GM23248 (cell line): ENCODE measurements around the gene DUSP7.

Experiments
- EZH2 ChIP-seq: fragments of 200-600 bp; sonication (generic); IDR thresholded peaks from 2 replicates; pipeline ENCODE4 v1.6.1; 2018; ENCODE audit warnings: antibody characterized with exemption, mild to moderate bottlenecking; ENCODE audit not compliant: insufficient read depth, poor library complexity, severe bottlenecking
- EZH2phosphoT487 ChIP-seq: fragments of 200-600 bp; sonication (generic); IDR thresholded peaks from 2 replicates; pipeline ENCODE4 v1.6.1; 2018; ENCODE audit warnings: antibody characterized with exemption, moderate library complexity, mild to moderate bottlenecking, low read depth; ENCODE audit not compliant: insufficient read depth

DNA sequence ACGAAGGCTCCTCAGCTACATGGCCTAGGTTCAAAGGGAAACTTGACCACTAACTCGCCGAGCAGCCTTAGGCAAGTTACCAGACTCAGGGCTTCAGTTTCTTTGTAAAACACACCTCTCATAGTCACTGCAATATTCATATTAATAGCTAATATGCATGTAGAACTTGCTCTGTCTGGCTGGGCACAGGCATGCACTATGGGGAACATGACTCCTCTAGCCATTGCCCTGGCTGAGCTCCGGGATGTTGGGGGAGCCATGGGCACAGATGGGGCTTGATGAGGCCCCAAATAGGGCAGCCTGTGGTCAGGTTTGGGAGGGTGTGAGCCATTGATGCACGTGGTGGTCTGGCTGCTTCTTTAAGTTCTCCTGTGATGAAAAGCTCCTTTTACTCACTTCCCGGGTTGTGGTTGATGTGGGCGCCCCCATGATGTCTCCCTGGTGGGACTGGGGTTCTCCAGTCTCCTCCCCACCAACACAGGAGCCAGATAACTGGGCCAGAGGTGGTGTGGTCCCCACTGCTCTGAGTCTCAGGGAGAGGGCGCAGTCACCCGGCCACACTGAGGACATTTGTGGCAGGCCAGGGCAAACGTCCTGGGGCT, 29.4 kb upstream of the DUSP7 start:
- TF ChIP-seq EZH2phosphoT487 (no peak), EZH2 (no peak)
